ENCODE results near the gene SRSF4. TPM values are rescaled to one million over a fixed set of nuclear protein-coding genes. Genes with fewer than 3 reads are reported as not detected.
A peak's percentile ranks its signal among the peaks of the same experiment; 100 is the strongest.
"Not testable (repeated sequence)": the region's sequence is repeated elsewhere in the genome, so short reads cannot be mapped to it uniquely, and the experiment has no call there.

SRSF4 gene
- total and polyA plus RNA-seq, 9 of the 15 experiments (the other 6 are each of a cell fraction or from before 2014, with no cell fraction given), result 15.9 to 132 (median 82.0) TPM

DNA sequence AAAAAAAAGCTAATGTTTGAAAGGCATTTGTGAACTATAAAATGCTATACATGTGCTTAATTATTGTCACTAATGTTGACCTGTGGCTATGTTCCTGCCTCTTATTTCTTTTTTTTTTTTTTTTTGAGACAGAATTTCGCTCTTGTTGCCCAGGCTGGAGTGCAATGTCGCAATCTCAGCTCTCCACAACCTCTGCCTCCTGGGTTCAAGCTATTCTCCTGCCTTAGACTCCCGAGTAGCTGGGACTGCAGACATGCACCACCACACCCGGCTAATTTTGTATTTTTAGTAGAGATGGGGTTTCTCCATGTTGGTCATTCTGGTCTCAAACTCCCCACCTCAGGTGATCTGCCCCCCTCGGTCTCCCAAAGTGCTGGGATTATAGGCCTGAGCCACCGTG lies 73.7 kb downstream of the SRSF4 start:
- H3K9ac ChIP-seq (ENCODE audit: insufficient read depth in 1 of 2, low read depth in 2 of 2, low read length in 2 of 2); CTCF ChIA-PET (ENCODE audit: low intra/inter-chr PET ratio); H3K79me2 ChIP-seq (ENCODE audit: control insufficient read depth, insufficient read depth, low read length); H4K20me1 ChIP-seq (replicated peaks; ENCODE audit: control insufficient read depth, insufficient read depth, low read length); H3K27ac ChIP-seq (ENCODE audit: extremely low read depth, low read depth, low read length); BruUV-seq (replicated peaks); FAIRE-seq; H3K9me3 ChIP-seq (replicated peaks; ENCODE audit: control insufficient read depth, insufficient read depth, low read depth, low read length); ATAC-seq; H3K27me3 ChIP-seq (ENCODE audit: control insufficient read depth in 2 of 2, insufficient read depth in 2 of 2, low read length in 2 of 2); H3K4me1 ChIP-seq (replicated peaks in 1 of 2; ENCODE audit: control insufficient read depth in 2 of 2, insufficient read depth in 2 of 2, low read length in 2 of 2); H3K4me3 ChIP-seq; H2AFZ ChIP-seq (ENCODE audit: low read depth, low read length); in situ Hi-C loops (cut with MboI); intact Hi-C loops (cut with micrococcal nuclease); H3K4me2 ChIP-seq (ENCODE audit: insufficient read depth, low read length); DNase-seq (ENCODE audit: extremely low read depth in 1 of 4, low spot score in 3 of 4); H3K9me1 ChIP-seq (ENCODE audit: control insufficient read depth, insufficient read depth, low read length); TF ChIP-seq CEBPG (CRISPR knock-in tag; IDR thresholded peaks at IDR 0.05): not testable (repeated sequence)
- WGBS (ENCODE audit: insufficient coverage, low coverage, missing lambda C conversion rate), result 93% methylated on average over 4 of the region's 6 CpGs
- TF ChIP-seq CEBPG (tag; conservative IDR thresholded peaks at IDR 0.05 in 1 of 2, IDR thresholded peaks at IDR 0.05 in 1 of 2) (peak in 1 of 2 experiments; percentile 27; a peak in 1 of 4 replicates), CEBPB (tag; IDR thresholded peaks at IDR 0.05) (peak; percentile 71)
- POLR2A ChIA-PET, result interaction anchor here (0.6 to 0.8 kb wide), 2 partner anchors 9 to 135 kb away, joined by 3 read pairs; no protein-coding TSS in a partner anchor
- H3K36me3 ChIP-seq (ENCODE audit: control insufficient read depth, insufficient read depth, low read length), result peaks cover 52% of the 10 kb centered on the region

DNA sequence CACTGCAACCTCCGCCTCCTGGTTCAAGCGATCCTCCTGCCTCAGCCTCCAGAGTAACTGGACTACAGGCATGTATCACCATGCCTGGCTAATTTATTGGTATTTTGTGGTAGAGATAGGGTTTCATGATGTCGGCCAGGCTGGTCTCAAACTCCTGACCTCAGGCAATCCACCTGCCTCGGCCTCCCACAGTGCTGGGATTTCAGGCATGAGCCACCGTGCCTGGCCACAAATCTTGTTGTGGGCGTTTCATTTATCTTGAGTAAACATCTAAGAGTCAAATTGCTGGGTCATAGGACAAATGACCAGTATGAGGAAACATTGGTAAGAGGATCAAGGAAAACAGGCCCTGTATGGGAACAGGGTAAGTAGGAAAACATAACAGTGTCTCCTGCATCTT lies 75.9 kb downstream of the SRSF4 start:
- ChIA-PET POLR2A (interaction anchor here (0.6 to 1.3 kb wide), 2 partner anchors 9 to 48 kb away, joined by 3 to 8 read pairs; no protein-coding TSS in a partner anchor), CTCF (ENCODE audit: low intra/inter-chr PET ratio) (no interaction called here)
- H2AFZ ChIP-seq (ENCODE audit: low read depth, low read length), result no peak overlapping the region
- no peak overlapping the region for H3K4me3 ChIP-seq
- FAIRE-seq, result no peak
- H3K79me2 ChIP-seq (ENCODE audit: control insufficient read depth, insufficient read depth, low read length), result no peaks in the 10 kb centered on the region
- H3K27me3 ChIP-seq (ENCODE audit: control insufficient read depth in 2 of 2, insufficient read depth in 2 of 2, low read length in 2 of 2), result no peaks in the 10 kb centered on the region
- 0 out of 4 replicates have a peak overlapping the region, but pooled peaks of 1 of the 2 experiments have one; percentile 6 for H3K9ac ChIP-seq (ENCODE audit: insufficient read depth in 1 of 2, low read depth in 2 of 2, low read length in 2 of 2)
- peaks cover 47% of the 10 kb centered on the region for H3K36me3 ChIP-seq (ENCODE audit: control insufficient read depth, insufficient read depth, low read length)
- in situ Hi-C loops (cut with MboI) (no loop called here), intact Hi-C loops (cut with micrococcal nuclease) (no loop called here)
- H4K20me1 ChIP-seq (replicated peaks; ENCODE audit: control insufficient read depth, insufficient read depth, low read length), result no peaks in the 10 kb centered on the region
- ATAC-seq, result peak; percentile 59
- H3K27ac ChIP-seq (ENCODE audit: extremely low read depth, low read depth, low read length), result no peak overlapping the region
- no peaks in the 10 kb centered on the region for H3K9me1 ChIP-seq (ENCODE audit: control insufficient read depth, insufficient read depth, low read length)
- no peak overlapping the region for H3K4me2 ChIP-seq (ENCODE audit: insufficient read depth, low read length)
- DNase-seq (ENCODE audit: extremely low read depth in 1 of 4, low spot score in 3 of 4), result no peak
- BruUV-seq (replicated peaks), result no TSS peak
- WGBS (ENCODE audit: insufficient coverage, low coverage, missing lambda C conversion rate), result 57% methylated on average over 6 of the region's 6 CpGs
- no peaks in the 10 kb centered on the region for H3K4me1 ChIP-seq (replicated peaks in 1 of 2; ENCODE audit: control insufficient read depth in 2 of 2, insufficient read depth in 2 of 2, low read length in 2 of 2)
- H3K9me3 ChIP-seq (replicated peaks; ENCODE audit: control insufficient read depth, insufficient read depth, low read depth, low read length), result no peaks in the 10 kb centered on the region
- TF ChIP-seq, protein P1, sequence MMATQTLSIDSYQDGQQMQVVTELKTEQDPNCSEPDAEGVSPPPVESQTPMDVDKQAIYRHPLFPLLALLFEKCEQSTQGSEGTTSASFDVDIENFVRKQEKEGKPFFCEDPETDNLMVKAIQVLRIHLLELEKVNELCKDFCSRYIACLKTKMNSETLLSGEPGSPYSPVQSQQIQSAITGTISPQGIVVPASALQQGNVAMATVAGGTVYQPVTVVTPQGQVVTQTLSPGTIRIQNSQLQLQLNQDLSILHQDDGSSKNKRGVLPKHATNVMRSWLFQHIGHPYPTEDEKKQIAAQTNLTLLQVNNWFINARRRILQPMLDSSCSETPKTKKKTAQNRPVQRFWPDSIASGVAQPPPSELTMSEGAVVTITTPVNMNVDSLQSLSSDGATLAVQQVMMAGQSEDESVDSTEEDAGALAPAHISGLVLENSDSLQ (IDR thresholded peaks at IDR 0.05), result peak; percentile 41; the same call in 1 of the 2 replicates
- TF ChIP-seq ESRRB (CRISPR knock-in tag; IDR thresholded peaks at IDR 0.05; ENCODE audit: borderline replicate concordance) (no peak), PTTG1 (tag; IDR thresholded peaks at IDR 0.05; ENCODE audit: low read depth) (no peak), BHLHE40 (IDR thresholded peaks at IDR 0.05; ENCODE audit: low read length) (peak; percentile 34; the same call in 1 of the 2 replicates)

Data from K562 (cell line).